GM21717 (cell line): ENCODE results near the gene HAPLN1.
A peak's percentile ranks its signal among the peaks of the same experiment; 100 is the strongest.

Experiments
- ATAC-seq: cut with Tn5 transposase; IDR thresholded peaks from one replicate; pipeline ENCODE4 v1.9.1; 2021; ENCODE audit warnings: mild to moderate bottlenecking, moderate library complexity; ENCODE audit not compliant: unreplicated experiment

HAPLN1 gene

GRCh38 chr5:83718936-83719495 is 1.6 kb downstream of the HAPLN1 start:
- no peak for ATAC-seq

DNA sequence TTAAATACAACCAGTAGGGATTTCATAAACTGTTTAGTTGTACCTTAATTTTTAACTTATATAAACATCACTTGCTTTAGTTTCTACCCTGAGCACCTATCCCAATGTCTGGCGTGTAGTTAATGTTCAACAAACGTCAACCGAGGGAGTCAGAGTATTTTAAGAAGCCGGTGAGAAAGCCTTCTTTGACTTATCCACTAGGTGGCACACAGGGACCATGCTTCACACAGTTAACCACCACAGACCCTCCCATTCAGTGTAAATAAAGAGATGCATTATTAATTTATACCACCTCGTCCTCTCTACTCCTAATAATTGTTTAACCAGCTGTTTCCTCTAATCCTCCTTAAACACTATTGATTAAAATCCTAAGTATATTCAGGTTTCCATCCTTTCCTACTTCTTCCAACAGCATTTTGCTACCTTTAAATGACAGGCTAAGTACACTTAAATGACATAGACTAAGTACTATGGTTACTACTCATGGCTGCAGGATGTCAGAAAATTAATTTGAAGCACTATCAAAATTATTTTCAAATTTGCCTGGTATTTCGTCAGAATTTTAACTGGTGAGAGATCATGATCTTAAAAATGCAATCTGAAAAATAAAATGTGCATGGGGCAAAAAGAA is 2.3 kb downstream of the HAPLN1 start:
- peak; percentile 81 for ATAC-seq

DNA sequence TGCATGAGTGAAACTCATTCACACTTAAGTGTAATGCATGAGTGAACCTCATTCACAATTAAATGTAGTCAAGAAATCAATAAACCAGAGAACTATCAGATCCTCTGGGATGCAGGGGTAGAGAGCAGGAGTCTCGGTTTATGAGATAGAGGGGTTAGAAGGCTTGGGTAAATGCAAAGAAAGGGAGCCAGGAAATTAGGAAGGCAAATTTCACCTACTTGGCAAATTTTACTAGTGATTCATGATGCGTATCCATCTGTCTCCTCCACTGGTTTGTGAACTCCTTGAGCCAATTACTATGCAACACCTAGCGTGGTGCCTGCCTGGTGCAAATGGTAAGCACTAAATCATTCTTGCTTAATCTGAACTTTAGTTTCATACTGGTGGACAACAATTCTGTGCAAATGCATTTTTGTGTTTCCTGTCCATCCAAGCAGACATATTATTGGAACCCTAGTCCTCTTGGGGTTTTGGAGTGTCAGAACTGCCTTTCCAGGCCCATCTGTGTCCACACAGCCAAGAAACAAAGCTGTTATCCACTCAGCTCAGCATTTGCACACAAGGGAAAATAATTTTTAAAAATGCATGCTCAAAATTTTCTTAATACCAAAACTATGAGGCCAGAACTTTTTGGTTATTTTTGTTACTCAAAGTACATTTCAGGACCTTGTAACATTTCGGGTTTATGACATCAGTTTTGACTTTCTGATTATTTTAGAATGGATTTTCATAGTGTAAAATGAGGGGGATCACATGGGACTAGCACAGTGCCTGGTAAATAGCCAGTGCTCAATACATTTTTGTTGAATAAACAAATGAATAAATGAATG is 5.2 kb downstream of the HAPLN1 start:
- no peak for ATAC-seq

DNA sequence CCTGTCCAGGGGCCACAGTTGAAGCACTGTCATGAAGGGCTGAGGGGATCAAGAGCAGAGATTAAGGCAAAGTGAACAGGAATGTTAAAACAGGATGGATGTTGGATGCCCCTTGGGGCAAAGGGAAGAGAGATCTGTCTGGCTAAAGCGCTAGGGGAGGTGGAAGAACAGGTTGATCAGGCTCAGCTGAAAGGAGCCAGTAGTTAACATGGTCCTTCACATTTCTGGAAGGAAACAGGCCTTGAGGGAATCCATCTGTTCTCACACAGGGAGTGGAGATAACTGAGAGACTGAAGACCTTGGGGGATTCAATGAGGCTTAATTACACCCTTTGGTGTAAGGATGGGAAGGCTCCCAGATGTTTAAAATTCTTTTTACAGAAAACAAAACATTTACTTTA is 5.8 kb downstream of the HAPLN1 start:
- no peak for ATAC-seq

GRCh38 chr5:83711982-83712601 is 8.6 kb downstream of the HAPLN1 start:
- no peak for ATAC-seq

DNA sequence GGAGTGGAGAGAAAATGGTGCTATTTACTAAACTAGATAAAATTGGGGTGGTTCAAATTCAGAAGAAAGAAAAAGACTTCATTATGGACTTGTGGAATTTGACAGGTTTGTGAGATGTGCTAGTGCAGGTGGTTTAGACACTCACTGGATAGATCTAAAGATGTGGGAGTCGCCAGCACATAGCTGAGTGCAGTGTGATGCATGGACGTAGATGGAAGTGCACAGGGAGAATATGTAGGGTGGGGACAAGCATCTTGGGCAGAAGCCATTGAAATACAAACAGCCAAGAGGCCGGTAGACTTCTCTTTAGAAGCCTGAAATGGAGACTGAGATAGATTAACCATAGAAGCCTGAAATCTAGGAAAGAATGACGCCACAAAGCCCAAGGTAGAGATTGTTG is 10.7 kb downstream of the HAPLN1 start:
- ATAC-seq, result no peak

GRCh38 chr5:83708170-83708569 is 12.5 kb downstream of the HAPLN1 start:
- no peak for ATAC-seq

- no peak for ATAC-seq
These were observed 17.6 kb downstream of the HAPLN1 start for GRCh38 chr5:83703059-83703458.

- ATAC-seq, result no peak
These were observed 18.8 kb downstream of the HAPLN1 start for GRCh38 chr5:83701886-83702285.

DNA sequence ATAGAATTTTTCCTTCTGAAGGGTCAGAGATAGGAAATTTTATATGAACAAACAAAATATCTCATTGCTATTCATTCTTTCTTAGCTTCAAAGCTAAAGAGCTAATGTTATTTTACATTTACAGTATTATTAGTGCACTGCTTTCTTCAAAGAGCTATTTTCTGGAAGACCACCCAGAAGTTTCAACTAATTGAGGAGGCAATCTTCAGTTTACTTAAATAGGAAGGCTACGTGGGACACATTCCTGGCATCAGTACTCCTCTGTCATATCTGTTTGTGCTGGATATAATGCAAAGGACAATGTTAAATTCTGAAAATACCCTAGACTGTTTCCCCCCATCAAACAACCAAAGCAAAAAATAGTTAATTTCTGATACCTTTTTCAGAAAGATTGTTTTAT is 30.8 kb downstream of the HAPLN1 start:
- ATAC-seq, result no peak

- ATAC-seq, result no peak
These were observed 32.4 kb downstream of the HAPLN1 start for GRCh38 chr5:83688281-83688680.

DNA sequence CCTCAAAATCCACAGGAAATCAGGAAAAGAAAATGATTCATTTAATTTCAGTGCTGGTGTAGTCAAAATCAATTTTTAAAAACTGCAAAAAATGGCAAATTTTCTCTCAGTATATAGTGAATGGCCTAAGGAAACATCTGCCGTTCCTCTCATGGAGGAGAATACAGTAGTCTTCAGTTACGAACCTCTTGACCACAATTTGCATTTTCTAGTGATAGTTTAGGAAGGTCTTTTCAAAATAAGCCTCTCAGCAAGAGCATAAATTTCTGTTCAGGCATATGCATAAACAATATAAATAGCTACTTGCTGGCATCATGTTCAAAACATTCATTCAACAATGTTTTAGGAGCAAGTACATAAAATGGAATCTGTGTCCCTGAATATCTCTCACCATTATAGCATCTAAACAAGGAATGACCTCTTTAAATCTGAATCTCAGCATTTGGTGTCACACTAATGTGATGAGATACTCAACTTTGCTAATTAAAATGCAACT is 33.5 kb downstream of the HAPLN1 start:
- no peak for ATAC-seq

GRCh38 chr5:83686251-83686650 is 34.4 kb downstream of the HAPLN1 start:
- ATAC-seq, result no peak

DNA sequence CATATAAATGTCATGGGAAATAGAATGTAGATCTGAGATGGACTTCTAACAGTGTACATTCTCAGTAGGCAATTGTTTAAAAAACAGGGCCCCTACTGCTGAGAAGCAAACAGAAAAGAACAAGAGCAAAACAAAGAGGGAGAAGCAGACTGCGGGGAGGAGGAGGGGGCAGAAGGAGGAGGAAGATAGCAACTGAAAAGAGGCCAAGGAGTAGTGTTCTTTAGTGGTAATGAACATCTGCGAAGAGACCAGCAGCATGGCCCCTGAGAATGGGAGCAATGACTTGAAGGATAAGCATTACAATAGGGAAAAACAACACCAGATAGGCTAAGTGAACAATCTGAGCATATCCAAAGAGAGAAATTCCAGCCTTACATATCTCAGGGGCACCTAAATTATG is 36.8 kb downstream of the HAPLN1 start:
- ATAC-seq, result no peak

DNA sequence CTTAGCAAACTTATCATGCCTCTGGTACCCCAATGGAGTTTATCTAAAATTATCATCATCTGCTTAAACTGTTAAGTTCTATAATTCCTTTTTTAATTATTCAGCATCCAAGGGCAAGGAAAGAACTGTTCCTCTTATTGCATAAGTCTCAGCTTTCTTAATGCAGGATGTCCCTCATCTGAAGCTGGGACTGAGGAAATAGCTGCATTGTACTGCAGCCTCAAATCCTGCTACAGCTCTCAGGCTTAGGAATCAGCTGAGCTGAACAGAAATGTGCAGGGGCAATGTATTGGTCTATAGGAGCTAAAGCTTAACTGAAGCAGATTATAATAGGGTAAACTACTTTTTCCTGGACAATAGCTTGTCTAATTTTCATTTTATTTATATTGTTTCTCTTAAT is 48.0 kb downstream of the HAPLN1 start:
- no peak for ATAC-seq

DNA sequence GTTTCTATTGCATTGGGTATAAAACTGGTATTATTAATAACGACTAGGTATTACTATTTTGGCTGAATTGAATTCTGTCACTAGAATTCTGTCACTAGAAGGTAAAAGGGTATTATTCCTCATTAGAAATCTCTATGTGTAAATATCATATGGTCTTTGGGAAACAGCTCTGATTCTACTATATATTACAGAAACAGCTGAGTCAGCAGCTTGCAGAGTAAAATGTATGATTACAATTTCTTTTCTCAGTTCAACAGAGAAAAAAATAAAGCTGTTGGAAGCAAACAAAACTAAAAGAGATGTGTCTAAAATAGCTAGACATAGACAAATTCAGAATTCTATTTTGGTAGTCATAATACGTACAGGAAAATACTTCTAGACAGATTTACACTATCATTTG is 48.5 kb downstream of the HAPLN1 start:
- no peak for ATAC-seq

- no peak for ATAC-seq
These were observed 55.0 kb downstream of the HAPLN1 start for GRCh38 chr5:83665631-83666030.

DNA sequence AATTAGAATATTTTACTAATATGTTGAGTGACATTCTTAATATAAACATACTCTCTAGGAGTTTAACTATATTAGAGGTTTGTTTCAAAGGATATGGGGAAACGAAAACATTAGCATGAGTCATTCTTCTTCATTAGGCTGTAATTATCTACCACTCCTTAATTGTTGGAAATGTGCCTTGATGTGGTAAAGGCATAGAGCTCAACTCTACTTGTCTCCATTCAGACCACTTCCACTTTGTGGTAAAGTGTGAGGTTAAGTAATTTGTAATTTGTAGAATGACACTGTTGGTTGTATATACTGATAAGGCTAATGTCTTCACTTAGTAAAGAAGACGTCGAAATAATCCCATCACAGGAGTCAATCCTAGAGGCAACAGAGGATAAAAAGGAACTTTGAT is 58.1 kb downstream of the HAPLN1 start:
- ATAC-seq, result no peak

GRCh38 chr5:83657807-83658525 is 62.7 kb downstream of the HAPLN1 start:
- ATAC-seq, result no peak

DNA sequence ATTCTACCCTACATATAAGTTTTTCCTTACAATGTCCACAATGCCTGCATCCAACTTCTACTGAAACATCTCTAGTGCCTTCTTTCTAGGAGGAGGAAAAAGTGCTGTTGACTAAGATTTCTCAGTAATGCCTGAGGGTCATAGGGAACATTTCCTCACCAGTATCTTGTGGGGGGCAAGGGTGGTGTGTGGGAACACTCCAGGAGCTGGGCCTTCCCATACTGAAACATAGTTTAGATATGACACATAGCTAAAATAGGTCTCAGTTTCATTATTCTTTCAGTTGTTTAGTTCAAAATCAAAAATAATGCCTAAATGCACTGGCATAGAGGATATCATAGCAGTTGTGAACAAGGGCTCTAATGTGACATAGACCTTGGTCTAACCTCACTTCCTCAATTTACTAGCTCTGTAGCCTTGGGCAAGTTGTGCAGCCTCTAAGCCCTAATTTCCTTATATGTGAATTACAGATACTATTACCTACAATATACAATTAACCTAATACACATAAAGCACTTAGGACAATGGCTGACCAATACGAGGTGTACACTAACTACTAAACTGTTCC is 66.1 kb downstream of the HAPLN1 start:
- peak; percentile 56 for ATAC-seq

DNA sequence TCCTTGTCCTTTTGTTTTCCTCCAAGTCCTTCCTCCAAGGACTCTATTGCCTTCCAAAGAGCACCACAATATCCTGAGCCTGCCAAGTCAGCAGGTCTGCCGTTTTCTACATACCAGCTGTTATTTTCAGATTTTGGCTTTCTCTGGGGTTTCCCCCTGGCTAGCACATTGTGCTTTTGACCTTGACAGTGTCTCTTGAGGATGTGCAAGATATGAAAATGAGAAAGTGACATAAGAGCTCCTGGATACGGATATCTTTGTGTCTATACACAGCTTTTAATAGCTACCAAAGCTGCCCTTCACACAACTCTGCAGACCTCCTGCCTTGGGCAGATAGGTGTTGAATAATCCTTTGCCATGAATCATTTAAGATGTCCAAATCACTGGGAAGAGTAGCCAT is 67.0 kb downstream of the HAPLN1 start:
- peak; percentile 80 for ATAC-seq
